GOT3 (cell line): ENCODE results near the gene PPIA.
"Not testable (repeated sequence)": the region's sequence is repeated elsewhere in the genome, so short reads cannot be mapped to it uniquely, and the experiment has no call there.

Experiments
- DNase-seq: peaks from one replicate; lab custom pipeline; 2025; ENCODE audit warnings: mixed read lengths; lab: John Stamatoyannopoulos, UW

Gene PPIA

GRCh38 chr7:44787762-44788161 lies 8.7 kb upstream of the PPIA start:
- no peak for DNase-seq

- no peak for DNase-seq
Measured at GRCh38 chr7:44789990-44790389, 6.5 kb upstream of the PPIA start.

GRCh38 chr7:44791278-44792219 lies 4.9 kb upstream of the PPIA start:
- DNase-seq = no peak

- DNase-seq = no peak
Measured at GRCh38 chr7:44793919-44794318, 2.6 kb upstream of the PPIA start.

GRCh38 chr7:44794331-44794730 lies 2.1 kb upstream of the PPIA start:
- no peak for DNase-seq

GRCh38 chr7:44796034-44796503 lies 412 bp upstream of the PPIA start:
- no peak for DNase-seq

- DNase-seq = peak; percentile 53
Measured at GRCh38 chr7:44797329-44798258, 1.1 kb downstream of the PPIA start.

GRCh38 chr7:44798649-44799305 lies 2.3 kb downstream of the PPIA start:
- DNase-seq = no peak

GRCh38 chr7:44799939-44800338 lies 3.5 kb downstream of the PPIA start:
- no peak for DNase-seq

GRCh38 chr7:44801890-44802289 lies 5.4 kb downstream of the PPIA start:
- DNase-seq = no peak

- no peak for DNase-seq
Measured at GRCh38 chr7:44802418-44803025, 6.0 kb downstream of the PPIA start.

GRCh38 chr7:44803828-44804519 lies 7.5 kb downstream of the PPIA start:
- DNase-seq = not testable (repeated sequence)

GRCh38 chr7:44805950-44806349 lies 9.5 kb downstream of the PPIA start:
- DNase-seq = no peak

GRCh38 chr7:44808914-44809393 lies 12.5 kb downstream of the PPIA start:
- no peak for DNase-seq

GRCh38 chr7:44811093-44811492 lies 14.6 kb downstream of the PPIA start:
- no peak for DNase-seq

GRCh38 chr7:44811571-44811970 lies 15.1 kb downstream of the PPIA start:
- no peak for DNase-seq

GRCh38 chr7:44814919-44815318 lies 18.4 kb downstream of the PPIA start:
- DNase-seq = no peak

- no peak for DNase-seq
Measured at GRCh38 chr7:44819292-44819691, 22.8 kb downstream of the PPIA start.

- DNase-seq = no peak
Measured at GRCh38 chr7:44823255-44823781, 26.8 kb downstream of the PPIA start.

GRCh38 chr7:44824894-44825526 lies 28.5 kb downstream of the PPIA start:
- no peak for DNase-seq
